SU-DHL-6 (cell line): ENCODE results near the gene PCP4L1.
"Not testable (repeated sequence)": the region's sequence is repeated elsewhere in the genome, so short reads cannot be mapped to it uniquely, and the experiment has no call there.

Source experiments
- CTCF ChIP-seq: fragments of 200-600 bp; sonication (generic); IDR thresholded peaks from one replicate; pipeline ENCODE4 v1.5.1; 2017; ENCODE audit warnings: antibody characterized with exemption, mild to moderate bottlenecking, low read length, moderate library complexity; ENCODE audit not compliant: insufficient read depth, poor library complexity, severe bottlenecking
- EZH2phosphoT487 ChIP-seq: fragments of 200-600 bp; sonication (generic), shearing (Covaris generic); conservative IDR thresholded peaks from 2 replicates; pipeline ENCODE4 v1.6.1; 2018; ENCODE audit warnings: mild to moderate bottlenecking, antibody characterized with exemption, low read length, moderate library complexity, mixed read lengths

GRCh38 chr1:161250100-161250499 lies 8.4 kb upstream of the PCP4L1 start:
- TF ChIP-seq CTCF, EZH2phosphoT487: not testable (repeated sequence)
